Gastrocnemius medialis (tissue), 4 donors: Measurements from ENCODE around the gene GSTO1. TPM values are rescaled to one million over a fixed set of nuclear protein-coding genes. Genes with fewer than 3 reads are reported as not detected.
A peak's percentile ranks its signal among the peaks of the same experiment; 100 is the strongest.

ENCODE experiments used
- ATAC-seq, 2 donors: fragments of 150-250 bp; one replicate each; pipeline ENCODE4 v1.9.1; 2016
- DNase-seq, 2 donors: peaks; one replicate each; pipeline ENCODE4 v3.0.0-alpha.2; 2019
- H3K27ac ChIP-seq, 4 donors: fragments of 200-600 bp; sonication (generic); 1 replicate in 1 of 4; 2 replicates in 3 of 4; pipeline ENCODE4 v1.5.1; 2016 to 2018; ENCODE audit warnings: mild to moderate bottlenecking in 2 of 4, moderate library complexity in 1 of 4
- H3K27me3 ChIP-seq, 3 donors: fragments of 200-600 bp; sonication (generic) in 2 of 3; 1 replicate in 1 of 3; 2 replicates in 2 of 3; pipeline versions ENCODE4 v1.5.1 to v1.6.0; 2016 to 2019; ENCODE audit warnings: mild to moderate bottlenecking in 1 of 3, moderate library complexity in 1 of 3
- H3K36me3 ChIP-seq, 2 donors: fragments of 200-600 bp; sonication (generic) in 1 of 2; one replicate each; pipeline ENCODE4 v1.5.1; 2017 to 2018
- H3K4me1 ChIP-seq, 2 donors: fragments of 200-600 bp; sonication (generic) in 1 of 2; one replicate each; pipeline ENCODE4 v1.5.1; 2016 to 2017; ENCODE audit warnings: mild to moderate bottlenecking in 2 of 2
- H3K4me3 ChIP-seq, 4 donors: fragments of 200-600 bp; sonication (generic) in 3 of 4; 1 replicate in 1 of 4; 2 replicates in 3 of 4; pipeline ENCODE4 v1.5.1; 2016 to 2019; ENCODE audit warnings: mild to moderate bottlenecking in 2 of 4
- H3K9me3 ChIP-seq, 3 donors: fragments of 200-600 bp; sonication (generic) in 2 of 3; 1 replicate in 1 of 3; 2 replicates in 2 of 3; pipeline ENCODE4 v1.5.1; 2016 to 2019
- POLR2A ChIP-seq, 2 donors: fragments of 450-650 bp; IDR thresholded peaks; one replicate each; pipeline ENCODE4 v1.6.1; 2017; ENCODE audit warnings: antibody characterized with exemption in 2 of 2, mild to moderate bottlenecking in 2 of 2, moderate library complexity in 2 of 2
- in situ Hi-C, 4 donors: fragments of 200-750 bp; cut with MboI; loops; one replicate each; pipeline versions ENCODE4 v1.15.0 to v1.8.0; 2017; ENCODE audit warnings: low sequenced_read_pairs in 4 of 4
- intact Hi-C: fragments of 100-400 bp; cut with DNase I; formaldehyde crosslinking; loops from one replicate; pipeline ENCODE4 v1.15.1; 2023; ENCODE audit warnings: low total_unique reads
- total RNA-seq, 4 donors: library from RNA; depleted of rRNA; stranded (reverse); fragments of >200 nt; gene quantifications; one replicate each; pipeline versions ENCODE4 v1.1.0 to v1.2.3, GENCODE V29; 2016
- TF ChIP-seq, protein P1 (sequence below), 5 experiments: fragments of 450-650 bp in 3 of 5; fragments of 200-600 bp in 2 of 5; sonication (generic) in 2 of 5; IDR thresholded peaks in 4 of 5; conservative IDR thresholded peaks in 1 of 5; 1 replicate in 4 of 5; 2 replicates in 1 of 5; pipeline ENCODE4 v1.5.1; 2016 to 2019; ENCODE audit warnings: antibody characterized with exemption in 5 of 5, mild to moderate bottlenecking in 3 of 5, moderate library complexity in 3 of 5

The GSTO1 gene
- total RNA-seq, 4 donors from 2014 or later: 39.6 to 284 (median 74.2) TPM

DNA sequence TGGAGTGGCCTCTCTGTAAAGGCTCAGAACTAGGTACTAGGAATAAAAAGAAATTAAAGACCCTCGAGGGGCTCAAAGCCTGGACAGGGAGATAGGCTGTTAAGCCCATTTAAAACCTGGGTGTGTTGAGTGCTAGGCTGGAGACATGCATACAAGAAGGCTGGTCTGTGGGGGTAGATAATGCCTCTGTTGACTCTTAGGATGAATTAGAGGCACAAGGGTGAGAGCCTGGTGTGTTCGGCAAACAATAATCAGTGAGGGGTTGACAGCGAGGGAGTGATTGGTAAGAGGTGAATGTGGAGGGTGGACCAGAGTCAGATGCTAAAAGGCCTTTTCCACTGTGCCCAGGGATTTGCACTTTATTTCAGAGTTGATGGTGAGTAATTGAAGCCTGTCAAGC lies 27.0 kb downstream of the GSTO1 start:
- Histone ChIP-seq H3K9me3 (no peaks in the 10 kb centered on the region), H3K36me3 (no peaks in the 10 kb centered on the region), H3K27me3 (no peaks in the 10 kb centered on the region), H3K4me1 (no peaks in the 10 kb centered on the region), H3K4me3 (no peak overlapping the region), H3K27ac (no peak overlapping the region)
- in situ Hi-C loops (no loop called here), intact Hi-C loops (no loop called here)
- TF ChIP-seq, protein P1, sequence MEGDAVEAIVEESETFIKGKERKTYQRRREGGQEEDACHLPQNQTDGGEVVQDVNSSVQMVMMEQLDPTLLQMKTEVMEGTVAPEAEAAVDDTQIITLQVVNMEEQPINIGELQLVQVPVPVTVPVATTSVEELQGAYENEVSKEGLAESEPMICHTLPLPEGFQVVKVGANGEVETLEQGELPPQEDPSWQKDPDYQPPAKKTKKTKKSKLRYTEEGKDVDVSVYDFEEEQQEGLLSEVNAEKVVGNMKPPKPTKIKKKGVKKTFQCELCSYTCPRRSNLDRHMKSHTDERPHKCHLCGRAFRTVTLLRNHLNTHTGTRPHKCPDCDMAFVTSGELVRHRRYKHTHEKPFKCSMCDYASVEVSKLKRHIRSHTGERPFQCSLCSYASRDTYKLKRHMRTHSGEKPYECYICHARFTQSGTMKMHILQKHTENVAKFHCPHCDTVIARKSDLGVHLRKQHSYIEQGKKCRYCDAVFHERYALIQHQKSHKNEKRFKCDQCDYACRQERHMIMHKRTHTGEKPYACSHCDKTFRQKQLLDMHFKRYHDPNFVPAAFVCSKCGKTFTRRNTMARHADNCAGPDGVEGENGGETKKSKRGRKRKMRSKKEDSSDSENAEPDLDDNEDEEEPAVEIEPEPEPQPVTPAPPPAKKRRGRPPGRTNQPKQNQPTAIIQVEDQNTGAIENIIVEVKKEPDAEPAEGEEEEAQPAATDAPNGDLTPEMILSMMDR (IDR thresholded peaks at IDR 0.05 in 4 of 5, conservative IDR thresholded peaks at IDR 0.05 in 1 of 5): no peak
- no peak for TF ChIP-seq POLR2A (IDR thresholded peaks at IDR 0.05)
- DNase-seq: no peak
- no peak for ATAC-seq

DNA sequence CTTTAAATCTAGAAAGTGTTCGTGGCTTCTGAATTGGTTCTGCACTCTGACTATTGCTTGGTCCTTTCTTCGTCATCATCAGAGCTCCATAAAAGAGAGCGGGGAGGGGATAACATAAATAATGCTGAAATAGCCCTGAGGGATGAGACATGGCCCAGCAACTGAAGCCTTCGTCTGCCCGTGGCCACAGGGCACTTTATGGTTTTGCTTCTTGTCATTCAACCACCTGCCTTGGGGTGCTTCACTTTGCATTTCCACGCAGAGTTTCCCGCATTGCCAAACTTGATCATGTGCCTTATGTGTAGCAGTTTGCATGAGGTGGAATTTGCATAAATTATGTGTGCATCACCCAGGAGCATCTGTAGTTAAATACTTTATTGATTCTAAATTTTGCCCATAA lies 30.2 kb downstream of the GSTO1 start:
- intact Hi-C loops: no loop called here
- H3K27me3 ChIP-seq: no peaks in the 10 kb centered on the region
- ATAC-seq: no peak
- H3K27ac ChIP-seq: no peak overlapping the region
- no peaks in the 10 kb centered on the region for H3K4me1 ChIP-seq
- no peaks in the 10 kb centered on the region for H3K36me3 ChIP-seq
- no peaks in the 10 kb centered on the region for H3K9me3 ChIP-seq
- in situ Hi-C loops: no loop called here
- TF ChIP-seq POLR2A (IDR thresholded peaks at IDR 0.05): no peak
- TF ChIP-seq, protein P1 (IDR thresholded peaks at IDR 0.05 in 4 of 5, conservative IDR thresholded peaks at IDR 0.05 in 1 of 5): no peak
- DNase-seq: no peak
- H3K4me3 ChIP-seq: no peak overlapping the region

DNA sequence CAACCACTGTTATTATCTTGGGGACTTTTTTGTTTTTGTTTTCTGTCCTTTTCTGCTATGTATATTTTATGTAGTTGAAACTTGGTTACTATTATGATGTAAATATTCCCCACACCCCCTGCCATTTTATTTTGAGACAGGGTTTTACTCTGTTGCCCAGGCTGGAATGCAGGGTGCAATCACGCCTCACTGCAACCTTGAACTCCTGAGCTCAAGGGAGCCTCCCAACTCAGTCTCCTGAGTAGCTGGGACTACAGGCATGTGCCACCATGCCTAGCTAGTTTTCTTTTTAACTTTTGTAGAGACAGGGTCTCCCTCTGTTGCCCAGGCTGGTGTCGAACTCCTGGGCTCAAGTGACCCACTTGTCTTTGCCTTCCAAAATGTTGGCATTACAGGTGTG lies 32.2 kb downstream of the GSTO1 start:
- no peaks in the 10 kb centered on the region for H3K4me1 ChIP-seq
- no peaks in the 10 kb centered on the region for H3K27me3 ChIP-seq
- TF ChIP-seq, protein P1 (IDR thresholded peaks at IDR 0.05 in 4 of 5, conservative IDR thresholded peaks at IDR 0.05 in 1 of 5): no peak
- no peak for TF ChIP-seq POLR2A (IDR thresholded peaks at IDR 0.05)
- in situ Hi-C loops: no loop called here
- DNase-seq (no peak), ATAC-seq (no peak)
- H3K27ac ChIP-seq: no peak overlapping the region
- no peak overlapping the region for H3K4me3 ChIP-seq
- intact Hi-C loops: no loop called here
- no peaks in the 10 kb centered on the region for H3K36me3 ChIP-seq
- H3K9me3 ChIP-seq: no peaks in the 10 kb centered on the region

DNA sequence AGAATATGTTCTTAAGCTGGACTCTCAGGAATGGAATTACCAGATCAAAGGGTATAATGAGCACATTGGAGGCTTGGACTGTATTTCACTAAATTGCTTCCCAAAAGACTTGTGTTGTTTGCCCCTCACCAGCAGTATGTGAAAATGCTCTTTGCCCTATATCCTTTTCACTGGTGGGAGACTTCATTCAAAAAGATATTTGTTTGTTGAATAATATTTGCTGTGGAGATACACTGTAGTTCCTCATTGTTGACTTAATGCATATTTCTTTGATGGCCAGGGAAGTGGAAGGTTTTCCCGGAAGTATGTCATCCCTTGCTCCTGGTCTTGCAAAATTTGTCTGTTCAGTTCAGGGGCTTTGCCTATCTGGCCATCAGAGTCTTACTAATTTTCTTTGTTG lies 33.7 kb downstream of the GSTO1 start:
- H3K36me3 ChIP-seq: no peaks in the 10 kb centered on the region
- no peak for ATAC-seq
- no peak overlapping the region for H3K27ac ChIP-seq
- in situ Hi-C loops (no loop called here), intact Hi-C loops (no loop called here)
- no peaks in the 10 kb centered on the region for H3K4me1 ChIP-seq
- no peak for DNase-seq
- H3K27me3 ChIP-seq: no peaks in the 10 kb centered on the region
- TF ChIP-seq, protein P1 (IDR thresholded peaks at IDR 0.05 in 4 of 5, conservative IDR thresholded peaks at IDR 0.05 in 1 of 5): no peak
- no peaks in the 10 kb centered on the region for H3K9me3 ChIP-seq
- H3K4me3 ChIP-seq: no peak overlapping the region

DNA sequence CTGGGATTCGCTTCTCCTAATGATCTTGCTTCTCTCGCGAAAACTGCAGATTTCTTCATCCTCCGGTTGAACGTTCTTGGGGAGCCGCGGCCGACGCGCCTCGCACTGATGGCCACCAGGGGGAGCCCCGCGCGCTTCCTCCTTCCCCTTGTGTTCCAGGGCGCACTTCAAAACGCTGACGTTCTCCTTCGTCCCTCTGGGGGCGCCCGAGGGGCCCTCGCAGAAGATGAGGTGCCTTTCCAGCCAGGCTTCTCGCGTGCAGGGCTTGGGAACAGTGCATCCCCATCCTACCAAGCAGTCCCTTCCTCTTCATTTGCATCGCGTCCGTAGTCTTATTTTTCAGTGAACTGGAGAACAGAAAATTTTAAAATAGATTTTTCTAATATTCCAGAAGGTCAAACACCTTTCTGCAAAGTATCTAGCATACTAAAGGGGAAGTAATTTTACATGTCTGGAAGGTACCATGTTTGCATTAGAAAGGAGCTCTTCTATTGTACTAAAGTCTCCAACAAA lies 36.8 kb downstream of the GSTO1 start:
- Histone ChIP-seq H3K36me3 (no peaks in the 10 kb centered on the region), H3K27ac (no peak overlapping the region), H3K4me1 (no peaks in the 10 kb centered on the region), H3K4me3 (no peak overlapping the region), H3K27me3 (no peaks in the 10 kb centered on the region), H3K9me3 (no peaks in the 10 kb centered on the region)
- TF ChIP-seq POLR2A (IDR thresholded peaks at IDR 0.05): no peak
- TF ChIP-seq, protein P1 (IDR thresholded peaks at IDR 0.05 in 4 of 5, conservative IDR thresholded peaks at IDR 0.05 in 1 of 5): peak; percentile 98 to 100 (median 99)
- in situ Hi-C loops (loop anchor here in 1 of 4 donors (5.0 kb wide), 1 partner anchor 56 kb away; no protein-coding TSS in a partner anchor), intact Hi-C loops (loop anchor here (1.0 kb wide), 2 partner anchors 9 to 59 kb away; no protein-coding TSS in a partner anchor)
- DNase-seq (peak; percentile 73 to 80), ATAC-seq (peak; percentile 93 to 98)
